IMR-90 (cell line): ENCODE results near the gene CELA2A. TPM values are rescaled to one million over a fixed set of nuclear protein-coding genes. Genes with fewer than 3 reads are reported as not detected.

ENCODE experiments used
- ATAC-seq: fragments of 200-7000 bp; cut with Tn5 transposase; 2 replicates; pipeline ENCODE4 v1.9.1; 2020; ENCODE audit warnings: low read depth, mild to moderate bottlenecking, moderate library complexity
- BruUV-seq: library from RNA; stranded (reverse); fragments of 400-500 nt; replicated peaks from 2 replicates; lab custom pipeline; 2021; lab: Mats Ljungman, UMichigan
- CTCF ChIA-PET: fragments of 300-600 bp; formaldehyde crosslinking; extraction: SDS; loops from one replicate; lab custom pipeline; 2021; ENCODE audit warnings: antibody characterized with exemption; lab: Yijun Ruan, JAX
- POLR2A ChIA-PET: fragments of 300-600 bp; sonication (Branson Sonifier 250); formaldehyde crosslinking; loops from one replicate; lab custom pipeline; 2022; ENCODE audit warnings: antibody characterized with exemption; ENCODE audit not compliant: unreplicated experiment; lab: Charles Lee
- DNase-seq: peaks from one replicate; pipeline ENCODE4 v3.0.0; 2013
- H2AFZ ChIP-seq: replicated peaks from 2 replicates; pipeline ENCODE3; 2013; ENCODE audit warnings: low read length, mild to moderate bottlenecking; ENCODE audit not compliant: poor library complexity
- H2AK5ac ChIP-seq: 2 replicates; pipeline ENCODE4 v1.6.1; 2013; ENCODE audit warnings: low read depth, low read length, inconsistent platforms
- H2AK9ac ChIP-seq: replicated peaks from 2 replicates; pipeline ENCODE3; 2013; ENCODE audit warnings: mild to moderate bottlenecking, low read depth, low read length, moderate library complexity; ENCODE audit not compliant: poor library complexity
- H2BK120ac ChIP-seq: 2 replicates; pipeline ENCODE4 v1.6.1; 2013; ENCODE audit warnings: low read depth, low read length, inconsistent platforms
- H2BK15ac ChIP-seq: 3 replicates; pipeline ENCODE4 v1.6.1; 2013; ENCODE audit warnings: low read depth, low read length, inconsistent platforms
- H2BK20ac ChIP-seq: 2 replicates; pipeline ENCODE4 v1.6.1; 2013; ENCODE audit warnings: low read depth, mild to moderate bottlenecking, inconsistent platforms, low read length, moderate library complexity
- H2BK5ac ChIP-seq: 2 replicates; pipeline ENCODE4 v1.6.1; 2013; ENCODE audit warnings: mild to moderate bottlenecking, low read depth, low read length, inconsistent platforms; ENCODE audit not compliant: poor library complexity, severe bottlenecking
- H3K14ac ChIP-seq: replicated peaks from 2 replicates; pipeline ENCODE4 v1.6.1; 2013; ENCODE audit warnings: low read depth, low read length, inconsistent platforms
- H3K18ac ChIP-seq: 2 replicates; pipeline ENCODE4 v1.6.1; 2013; ENCODE audit warnings: low read depth, low read length, control low read depth
- H3K23ac ChIP-seq: 2 replicates; pipeline ENCODE4 v1.6.1; 2013; ENCODE audit warnings: low read depth, low read length, inconsistent platforms
- H3K27ac ChIP-seq: 2 replicates; pipeline ENCODE4 v1.5.1; 2013; ENCODE audit warnings: mild to moderate bottlenecking, control low read depth, low read length; ENCODE audit not compliant: insufficient read depth
- H3K27me3 ChIP-seq: 2 replicates; pipeline ENCODE4 v1.6.1; 2013; ENCODE audit warnings: low read length; ENCODE audit not compliant: control insufficient read depth, insufficient read depth
- H3K36me3 ChIP-seq: 2 replicates; pipeline ENCODE4 v1.6.1; 2013; ENCODE audit warnings: low read length, mixed read lengths; ENCODE audit not compliant: control insufficient read depth, insufficient read depth
- H3K4ac ChIP-seq: 2 replicates; pipeline ENCODE4 v1.6.1; 2013; ENCODE audit warnings: low read depth, low read length, inconsistent platforms
- H3K4me1 ChIP-seq: 2 replicates; pipeline ENCODE4 v1.6.1; 2013; ENCODE audit warnings: low read length, mixed read lengths; ENCODE audit not compliant: control insufficient read depth, insufficient read depth
- H3K4me2 ChIP-seq: 2 replicates; pipeline ENCODE4 v1.6.1; 2013; ENCODE audit warnings: low read depth, mild to moderate bottlenecking, control low read depth, low read length, moderate library complexity
- H3K4me3 ChIP-seq: 2 replicates; pipeline ENCODE4 v1.5.1; 2013; ENCODE audit warnings: low read depth, mild to moderate bottlenecking, control low read depth, low read length, moderate library complexity; ENCODE audit not compliant: insufficient read depth
- H3K56ac ChIP-seq: 2 replicates; pipeline ENCODE4 v1.6.1; 2013; ENCODE audit warnings: low read length, inconsistent platforms; ENCODE audit not compliant: insufficient read depth; ENCODE audit errors: extremely low read depth
- H3K79me1 ChIP-seq, 2 experiments: 2 replicates each; pipeline ENCODE4 v1.6.1; 2013; ENCODE audit warnings: low read length in 2 of 2, inconsistent platforms in 1 of 2, low read depth in 1 of 2
- H3K9ac ChIP-seq: 2 replicates; pipeline ENCODE4 v1.6.1; 2013; ENCODE audit warnings: low read depth, low read length, control low read depth
- H3K9me1 ChIP-seq: 2 replicates; pipeline ENCODE4 v1.6.1; 2013; ENCODE audit warnings: low read length, inconsistent platforms; ENCODE audit not compliant: insufficient read depth
- H3K9me3 ChIP-seq: 2 replicates; pipeline ENCODE4 v1.6.1; 2013; ENCODE audit warnings: low read length; ENCODE audit not compliant: control insufficient read depth, insufficient read depth
- H4K20me1 ChIP-seq: 2 replicates; pipeline ENCODE4 v1.6.1; 2013; ENCODE audit warnings: low read length, inconsistent platforms; ENCODE audit not compliant: insufficient read depth
- H4K5ac ChIP-seq: 2 replicates; pipeline ENCODE4 v1.6.1; 2013; ENCODE audit warnings: mild to moderate bottlenecking, low read depth, low read length, control low read depth
- H4K8ac ChIP-seq, 2 experiments: 2 replicates each; pipeline ENCODE4 v1.6.1; 2013; ENCODE audit warnings: low read depth in 2 of 2, low read length in 2 of 2, control low read depth in 1 of 2, inconsistent platforms in 1 of 2
- H4K91ac ChIP-seq: 2 replicates; pipeline ENCODE4 v1.6.1; 2013; ENCODE audit warnings: low read depth, low read length, inconsistent platforms; ENCODE audit not compliant: insufficient read depth
- BHLHE40 ChIP-seq: fragments of 150-350 bp; IDR thresholded peaks from 2 replicates; pipeline ENCODE4 v1.6.1; 2016; ENCODE audit warnings: mild to moderate bottlenecking, low read depth, low read length
- CEBPB ChIP-seq: IDR thresholded peaks from 2 replicates; pipeline ENCODE4 v1.6.1; 2012; ENCODE audit warnings: low read depth, low read length, improper control_type of control experiment
- CHD1 ChIP-seq: IDR thresholded peaks from 2 replicates; pipeline ENCODE4 v1.6.1; 2012; ENCODE audit warnings: low read depth, low read length, improper control_type of control experiment
- CTCF ChIP-seq: conservative IDR thresholded peaks from 2 replicates; pipeline ENCODE4 v1.5.1; 2012; ENCODE audit warnings: mild to moderate bottlenecking, low read depth, low read length, improper control_type of control experiment
- MAFK ChIP-seq: IDR thresholded peaks from 2 replicates; pipeline ENCODE4 v1.6.1; 2012; ENCODE audit warnings: low read depth, low read length, improper control_type of control experiment
- MAZ ChIP-seq: IDR thresholded peaks from 2 replicates; pipeline ENCODE4 v1.6.1; 2012; ENCODE audit warnings: low read depth, mild to moderate bottlenecking, low read length, improper control_type of control experiment, moderate library complexity, borderline replicate concordance
- MXI1 ChIP-seq: IDR thresholded peaks from 2 replicates; pipeline ENCODE4 v1.6.1; 2012; ENCODE audit warnings: low read depth, mild to moderate bottlenecking, low read length, moderate library complexity, borderline replicate concordance
- NFE2L2 ChIP-seq: fragments of 150-350 bp; IDR thresholded peaks from 2 replicates; pipeline ENCODE4 v1.6.1; 2016; ENCODE audit warnings: low read depth, mild to moderate bottlenecking, low read length
- POLR2A ChIP-seq: IDR thresholded peaks from 2 replicates; pipeline ENCODE4 v1.6.1; 2012; ENCODE audit warnings: mild to moderate bottlenecking, low read depth, low read length
- RAD21 ChIP-seq: IDR thresholded peaks from 2 replicates; pipeline ENCODE4 v1.6.1; 2012; ENCODE audit warnings: low read length, improper control_type of control experiment
- RCOR1 ChIP-seq: IDR thresholded peaks from 2 replicates; pipeline ENCODE4 v1.6.1; 2012; ENCODE audit warnings: mild to moderate bottlenecking, low read length, improper control_type of control experiment; ENCODE audit not compliant: insufficient replicate concordance
- RFX5 ChIP-seq: IDR thresholded peaks from 2 replicates; pipeline ENCODE4 v1.8.0; 2012; ENCODE audit warnings: low read depth, mild to moderate bottlenecking, low read length, moderate library complexity
- SMC3 ChIP-seq: fragments of 150-350 bp; IDR thresholded peaks from 2 replicates; pipeline ENCODE4 v1.6.1; 2016; ENCODE audit warnings: low read depth, mild to moderate bottlenecking, antibody characterized with exemption, low read length, moderate library complexity
- WGBS, 2 experiments: methylation state at CpG; one replicate each; pipeline versions ENCODE4 v1.1.5 to v1.1.7; 2013; ENCODE audit warnings: missing lambda C conversion rate in 2 of 2; ENCODE audit not compliant: insufficient read length in 1 of 2; ENCODE audit errors: extremely low coverage in 2 of 2; 5-methylcytosine and 5-hydroxymethylcytosine counted together
- dilution Hi-C: fragments of 300-500 bp; cut with HindIII; formaldehyde crosslinking; loops from one replicate; pipeline ENCODE4 v1.14.3; 2018; ENCODE audit warnings: low sequenced_read_pairs; ENCODE audit not compliant: unreplicated experiment
- in situ Hi-C: fragments of 300-500 bp; cut with MboI; formaldehyde crosslinking; loops from 3 replicates; pipeline ENCODE4 v1.14.3; 2019; ENCODE audit warnings: low sequenced_read_pairs, inconsistent platforms, mixed read lengths
- intact Hi-C: fragments of 100-400 bp; cut with micrococcal nuclease; formaldehyde crosslinking; loops from 2 replicates; pipeline ENCODE4 v1.10.0; 2022
- polyA plus RNA-seq, 3 experiments: library from polyadenylated mRNA; depleted of rRNA; stranded (reverse); fragments of >200 nt; gene quantifications; 2 replicates each; pipeline ENCODE4 v1.2.3, GENCODE V29; 2012; ENCODE audit warnings: low replicate concordance in 1 of 3
- total RNA-seq: library from RNA; depleted of rRNA; stranded (reverse); fragments of >200 nt; gene quantifications from 2 replicates; pipeline ENCODE4 v1.2.3, GENCODE V29; 2012
- TF ChIP-seq, protein P1 (sequence below): fragments of 150-350 bp; IDR thresholded peaks from 2 replicates; pipeline ENCODE4 v1.6.1; 2016; ENCODE audit warnings: low read depth, mild to moderate bottlenecking, low read length, moderate library complexity, borderline replicate concordance

CELA2A gene
- total and polyA plus RNA-seq, 2 of the 4 experiments (the other 2 are of a cell fraction): not detected

- no peaks in the 10 kb centered on the region for H3K79me1 ChIP-seq
- H2AFZ ChIP-seq: no peak overlapping the region
- H2BK15ac ChIP-seq: no peak overlapping the region
- no peak overlapping the region for H3K18ac ChIP-seq
- H3K36me3 ChIP-seq: peaks cover 4% of the 10 kb centered on the region; the same call in 1 of the 2 replicates
- H2AK5ac ChIP-seq: no peak overlapping the region
- no peak overlapping the region for H3K4me3 ChIP-seq
- H3K27me3 ChIP-seq: no peaks in the 10 kb centered on the region
- no peaks in the 10 kb centered on the region for H4K20me1 ChIP-seq
- H4K91ac ChIP-seq: no peak overlapping the region
- no peaks in the 10 kb centered on the region for H3K9me1 ChIP-seq
- no peak overlapping the region for H3K4me2 ChIP-seq
- no peak overlapping the region for H2BK120ac ChIP-seq
- ATAC-seq (no peak), DNase-seq (no peak)
- H4K5ac ChIP-seq: no peak overlapping the region
- no peak overlapping the region for H3K23ac ChIP-seq
- no peak overlapping the region for H3K14ac ChIP-seq
- H3K27ac ChIP-seq: no peak overlapping the region
- H3K4me1 ChIP-seq: no peaks in the 10 kb centered on the region
- dilution Hi-C loops: no loop called here
- ChIA-PET POLR2A (no interaction called here), CTCF (interaction anchor here (0.6 to 0.9 kb wide), 2 partner anchors 10 to 197 kb away, joined by 3 to 4 read pairs; no protein-coding TSS in a partner anchor)
- no TSS peak for BruUV-seq
- intact Hi-C loops: loop anchor here (1.0 kb wide), 1 partner anchor 177 kb away; no protein-coding TSS in a partner anchor
- no peaks in the 10 kb centered on the region for H3K9me3 ChIP-seq
- H3K56ac ChIP-seq: no peak overlapping the region
- no peak overlapping the region for H3K9ac ChIP-seq
- H3K4ac ChIP-seq: no peak overlapping the region
- no peak overlapping the region for H4K8ac ChIP-seq
- H2BK5ac ChIP-seq: no peak overlapping the region
- no peak overlapping the region for H2AK9ac ChIP-seq
- no peak overlapping the region for H2BK20ac ChIP-seq
- in situ Hi-C loops: loop anchor here (10.0 kb wide), 1 partner anchor 186 kb away; no protein-coding TSS in a partner anchor
- 30% methylated on average over 2 of the region's 19 CpGs; no CpG with 5 or more reads in 1 of the 2 experiments for WGBS, 2 experiments
- TF ChIP-seq BHLHE40 (no peak), SMC3 (no peak), CEBPB (no peak), RFX5 (no peak), MXI1 (no peak), NFE2L2 (no peak), MAFK (no peak), CHD1 (no peak), RCOR1 (no peak), MAZ (no peak), RAD21 (no peak), CTCF (no peak), POLR2A (no peak)
- TF ChIP-seq, protein P1, sequence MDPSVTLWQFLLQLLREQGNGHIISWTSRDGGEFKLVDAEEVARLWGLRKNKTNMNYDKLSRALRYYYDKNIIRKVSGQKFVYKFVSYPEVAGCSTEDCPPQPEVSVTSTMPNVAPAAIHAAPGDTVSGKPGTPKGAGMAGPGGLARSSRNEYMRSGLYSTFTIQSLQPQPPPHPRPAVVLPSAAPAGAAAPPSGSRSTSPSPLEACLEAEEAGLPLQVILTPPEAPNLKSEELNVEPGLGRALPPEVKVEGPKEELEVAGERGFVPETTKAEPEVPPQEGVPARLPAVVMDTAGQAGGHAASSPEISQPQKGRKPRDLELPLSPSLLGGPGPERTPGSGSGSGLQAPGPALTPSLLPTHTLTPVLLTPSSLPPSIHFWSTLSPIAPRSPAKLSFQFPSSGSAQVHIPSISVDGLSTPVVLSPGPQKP: no peak
Measured at GRCh38 chr1:15500184-15501178, 43.9 kb downstream of the CELA2A start.
